ENCODE measurements around the gene BMPER. TPM values are rescaled to one million over a fixed set of nuclear protein-coding genes. Genes with fewer than 3 reads are reported as not detected.

BMPER gene
- total RNA-seq, 1 experiment from 2014 or later, result 0.50 TPM

DNA sequence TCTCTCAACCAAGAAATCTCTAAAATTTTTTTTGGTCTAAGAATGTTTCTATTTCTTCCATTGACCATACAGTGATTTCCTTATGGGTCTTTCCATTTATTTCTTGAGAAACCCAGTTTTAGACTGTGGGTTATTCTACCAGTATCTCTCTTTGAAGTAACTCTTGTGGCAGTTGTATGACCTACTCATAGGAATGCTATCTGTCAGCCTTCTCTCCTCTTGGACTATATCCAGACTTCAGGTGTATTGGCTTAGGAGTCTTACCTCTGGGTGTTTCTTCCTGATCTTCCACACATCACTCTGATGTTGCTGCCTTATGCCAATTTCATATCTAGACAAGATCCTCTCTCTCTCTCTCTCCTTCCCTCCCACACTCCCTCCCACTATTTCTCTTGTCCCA lies 178.1 kb downstream of the BMPER start:
- TF ChIP-seq EZH2 (IDR thresholded peaks at IDR 0.05; ENCODE audit: low read depth) (no peak), CTCF (conservative IDR thresholded peaks at IDR 0.05) (no peak)
- Histone ChIP-seq H3K4me2 (no peak overlapping the region), H4K20me1 (ENCODE audit: insufficient read depth) (no peaks in the 10 kb centered on the region), H3K9me3 (ENCODE audit: insufficient read depth, low read depth) (no peaks in the 10 kb centered on the region), H3F3A (ENCODE audit: insufficient read depth, low read depth) (no peaks in the 10 kb centered on the region), H3K79me2 (ENCODE audit: low read depth) (no peaks in the 10 kb centered on the region), H3K4me3 (no peak overlapping the region), H3K4me1 (replicated peaks; ENCODE audit: insufficient read depth) (no peaks in the 10 kb centered on the region), H3K27ac (no peak overlapping the region), H3K9me2 (ENCODE audit: insufficient read depth) (no peaks in the 10 kb centered on the region; the same call in 1 of the 2 replicates), H3K27me3 (ENCODE audit: insufficient read depth, low read depth) (no peaks in the 10 kb centered on the region), H3K36me3 (ENCODE audit: low read depth) (no peaks in the 10 kb centered on the region), H2AFZ (no peak overlapping the region)
- BruUV-seq (replicated peaks), result no TSS peak
- CTCF ChIA-PET, result no interaction called here
- POLR2A ChIA-PET (ENCODE audit: unreplicated experiment), result no interaction called here
- no peak for DNase-seq
- intact Hi-C loops (cut with micrococcal nuclease; ENCODE audit: unreplicated experiment), result no loop called here

DNA sequence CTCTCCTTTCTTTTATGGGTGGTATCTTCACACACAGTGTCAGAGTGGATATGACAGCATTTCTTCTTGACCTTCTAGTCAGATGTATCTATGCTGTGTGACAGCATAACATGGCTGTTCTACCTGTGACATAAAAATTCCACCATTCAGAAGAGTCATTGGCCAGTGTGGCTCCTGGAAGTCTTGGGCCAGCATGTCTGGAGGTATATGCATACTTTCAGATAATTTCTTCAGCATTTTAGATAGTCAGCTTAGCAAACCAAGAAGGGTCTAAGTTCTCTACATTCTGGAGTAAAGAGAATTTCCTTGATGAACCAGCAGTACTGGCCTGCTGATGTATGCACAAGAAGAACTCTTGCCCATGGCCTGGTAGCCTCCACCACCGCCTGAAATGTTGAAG lies 179.3 kb downstream of the BMPER start:
- Histone ChIP-seq H3K9me3 (ENCODE audit: insufficient read depth, low read depth) (no peaks in the 10 kb centered on the region), H3K4me1 (replicated peaks; ENCODE audit: insufficient read depth) (no peaks in the 10 kb centered on the region), H3K9me2 (ENCODE audit: insufficient read depth) (no peaks in the 10 kb centered on the region; the same call in 1 of the 2 replicates), H3K4me2 (no peak overlapping the region), H4K20me1 (ENCODE audit: insufficient read depth) (no peaks in the 10 kb centered on the region), H3K27ac (no peak overlapping the region), H3K36me3 (ENCODE audit: low read depth) (no peaks in the 10 kb centered on the region), H3K4me3 (no peak overlapping the region), H3K27me3 (ENCODE audit: insufficient read depth, low read depth) (no peaks in the 10 kb centered on the region), H3K79me2 (ENCODE audit: low read depth) (no peaks in the 10 kb centered on the region), H2AFZ (no peak overlapping the region), H3F3A (ENCODE audit: insufficient read depth, low read depth) (no peaks in the 10 kb centered on the region)
- CTCF ChIA-PET, result no interaction called here
- BruUV-seq (replicated peaks), result no TSS peak
- TF ChIP-seq EZH2 (IDR thresholded peaks at IDR 0.05; ENCODE audit: low read depth), result no peak
- POLR2A ChIA-PET (ENCODE audit: unreplicated experiment), result no interaction called here
- no peak for DNase-seq
- intact Hi-C loops (cut with micrococcal nuclease; ENCODE audit: unreplicated experiment), result no loop called here

DNA sequence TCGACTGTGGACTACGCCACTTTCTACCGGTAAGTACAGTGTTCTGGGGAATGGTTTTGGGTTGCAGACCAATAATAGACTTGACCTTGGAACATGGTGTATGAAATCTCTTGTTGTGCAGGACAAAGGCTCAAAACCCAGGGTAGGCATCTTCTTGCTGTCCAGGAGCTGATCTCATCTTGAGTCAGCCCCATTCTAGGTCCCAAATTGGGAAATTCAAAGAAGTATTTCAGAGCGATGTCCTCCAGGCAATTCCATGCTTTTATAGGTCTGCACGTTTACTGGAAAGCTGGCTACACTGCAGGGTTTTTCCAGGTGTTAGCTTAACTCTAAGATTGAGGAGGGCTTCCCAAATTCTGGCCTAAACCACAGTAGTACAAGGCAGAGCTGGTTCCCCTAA lies 180.7 kb downstream of the BMPER start:
- DNase-seq, result no peak
- Histone ChIP-seq H2AFZ (no peak overlapping the region), H3K27ac (no peak overlapping the region), H3K4me1 (replicated peaks; ENCODE audit: insufficient read depth) (no peaks in the 10 kb centered on the region), H4K20me1 (ENCODE audit: insufficient read depth) (no peaks in the 10 kb centered on the region), H3K79me2 (ENCODE audit: low read depth) (no peaks in the 10 kb centered on the region), H3K27me3 (ENCODE audit: insufficient read depth, low read depth) (no peaks in the 10 kb centered on the region), H3K9me2 (ENCODE audit: insufficient read depth) (no peaks in the 10 kb centered on the region), H3K9me3 (ENCODE audit: insufficient read depth, low read depth) (no peaks in the 10 kb centered on the region), H3K4me3 (no peak overlapping the region), H3K4me2 (no peak overlapping the region), H3F3A (ENCODE audit: insufficient read depth, low read depth) (no peaks in the 10 kb centered on the region), H3K36me3 (ENCODE audit: low read depth) (no peaks in the 10 kb centered on the region)
- intact Hi-C loops (cut with micrococcal nuclease; ENCODE audit: unreplicated experiment), result no loop called here
- ChIA-PET CTCF (no interaction called here), POLR2A (ENCODE audit: unreplicated experiment) (no interaction called here)
- no peak for TF ChIP-seq CTCF (conservative IDR thresholded peaks at IDR 0.05)
- TF ChIP-seq EZH2 (IDR thresholded peaks at IDR 0.05; ENCODE audit: low read depth), result no peak
- BruUV-seq (replicated peaks), result no TSS peak

GRCh38 chr7:34086981-34087380 lies 181.6 kb downstream of the BMPER start:
- no peaks in the 10 kb centered on the region for H3F3A ChIP-seq (ENCODE audit: insufficient read depth, low read depth)
- no peak overlapping the region for H3K27ac ChIP-seq
- intact Hi-C loops (cut with micrococcal nuclease; ENCODE audit: unreplicated experiment), result no loop called here
- ChIA-PET CTCF (no interaction called here), POLR2A (ENCODE audit: unreplicated experiment) (no interaction called here)
- H3K9me3 ChIP-seq (ENCODE audit: insufficient read depth, low read depth), result no peaks in the 10 kb centered on the region
- TF ChIP-seq CTCF (conservative IDR thresholded peaks at IDR 0.05), result no peak
- TF ChIP-seq EZH2 (IDR thresholded peaks at IDR 0.05; ENCODE audit: low read depth), result no peak
- no peak overlapping the region for H2AFZ ChIP-seq
- H3K4me3 ChIP-seq, result no peak overlapping the region
- no peaks in the 10 kb centered on the region for H3K27me3 ChIP-seq (ENCODE audit: insufficient read depth, low read depth)
- no peak overlapping the region for H3K4me2 ChIP-seq
- DNase-seq, result no peak
- no peaks in the 10 kb centered on the region for H3K36me3 ChIP-seq (ENCODE audit: low read depth)
- no peaks in the 10 kb centered on the region for H4K20me1 ChIP-seq (ENCODE audit: insufficient read depth)
- no TSS peak for BruUV-seq (replicated peaks)
- no peaks in the 10 kb centered on the region for H3K4me1 ChIP-seq (replicated peaks; ENCODE audit: insufficient read depth)
- H3K79me2 ChIP-seq (ENCODE audit: low read depth), result no peaks in the 10 kb centered on the region
- no peaks in the 10 kb centered on the region for H3K9me2 ChIP-seq (ENCODE audit: insufficient read depth)
